Activated CD8-positive, alpha-beta T cell treated with anti-CD3 and anti-CD28 coated beads for 36 hours (primary cell): ENCODE data around the gene GPR157. TPM values are rescaled to one million over a fixed set of nuclear protein-coding genes. Genes with fewer than 3 reads are reported as not detected.
"Not testable (repeated sequence)": the region's sequence is repeated elsewhere in the genome, so short reads cannot be mapped to it uniquely, and the experiment has no call there.

Experiments
- ATAC-seq: fragments of 200-7000 bp; cut with Tn5 transposase; one replicate; pipeline ENCODE4 v1.10.0; 2021; ENCODE audit warnings: mild to moderate bottlenecking, moderate library complexity
- CTCF ChIA-PET: fragments of 350-600 bp; sonication (Branson Sonifier 250); formaldehyde crosslinking; loops from one replicate; lab custom pipeline; 2021; ENCODE audit warnings: antibody characterized with exemption; lab: Charles Lee
- POLR2A ChIA-PET: fragments of 350-600 bp; sonication (Branson Sonifier 250); formaldehyde crosslinking; loops from one replicate; lab custom pipeline; 2021; ENCODE audit warnings: antibody characterized with exemption; lab: Charles Lee
- DNase-seq: peaks from one replicate; pipeline ENCODE4 v3.0.0-alpha.2; 2020
- H3K27ac Mint-ChIP-seq: one replicate; pipeline ENCODE4 v1.8.0; 2021; ENCODE audit warnings: mild to moderate bottlenecking, mixed read lengths
- H3K27me3 Mint-ChIP-seq: one replicate; pipeline ENCODE4 v1.8.0; 2021; ENCODE audit warnings: mixed read lengths
- H3K36me3 Mint-ChIP-seq: one replicate; pipeline ENCODE4 v1.8.0; 2021; ENCODE audit warnings: low read depth, mixed read lengths
- H3K4me1 Mint-ChIP-seq: one replicate; pipeline ENCODE4 v1.8.0; 2021; ENCODE audit warnings: low read depth, mixed read lengths
- H3K4me3 Mint-ChIP-seq: one replicate; pipeline ENCODE4 v1.8.0; 2021; ENCODE audit warnings: mild to moderate bottlenecking, moderate library complexity, mixed read lengths
- H3K9me3 Mint-ChIP-seq: one replicate; pipeline ENCODE4 v1.8.0; 2021; ENCODE audit warnings: mixed read lengths
- intact Hi-C: fragments of 100-400 bp; cut with micrococcal nuclease; formaldehyde crosslinking; loops from one replicate; pipeline ENCODE4 v1.10.0; 2022
- total RNA-seq, 2 experiments: library from RNA; stranded (reverse); gene quantifications; one replicate each; pipeline ENCODE4 v1.2.3, GENCODE V29; 2021
- TF ChIP-seq, protein P1 (sequence below): fragments of 200-600 bp; IDR thresholded peaks from one replicate; pipeline ENCODE4 v1.8.0; 2022; ENCODE audit warnings: antibody characterized with exemption, mild to moderate bottlenecking

Gene GPR157
- total RNA-seq, 2 experiments from 2014 or later = 3.4 to 4.7 TPM

DNA sequence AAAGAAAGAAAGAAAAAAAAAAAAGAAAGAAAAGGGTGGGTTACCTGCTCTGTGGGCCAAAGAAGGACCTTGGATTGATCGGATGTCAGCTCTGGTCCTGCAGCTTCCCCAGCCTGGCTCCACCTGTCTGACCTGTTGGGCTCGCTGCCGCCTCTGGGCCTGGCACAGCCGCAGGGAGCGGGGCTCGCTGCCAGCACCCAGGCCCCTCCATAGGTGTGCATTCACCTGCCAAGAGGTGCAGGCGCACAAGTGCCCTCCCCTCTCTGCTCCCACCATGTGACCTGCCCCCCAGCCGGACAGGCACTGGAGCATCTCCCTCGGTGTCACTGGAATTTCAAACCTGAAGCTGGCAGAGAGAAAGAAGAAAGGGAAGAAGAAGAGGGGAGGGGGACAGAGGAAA is 33.1 kb upstream of the GPR157 start:
- Mint-ChIP-seq H3K9me3 (no peaks in the 10 kb centered on the region), H3K27me3 (no peaks in the 10 kb centered on the region), H3K4me3 (no peak overlapping the region), H3K27ac (no peak overlapping the region), H3K36me3 (no peaks in the 10 kb centered on the region), H3K4me1 (peaks cover 10% of the 10 kb centered on the region)
- ATAC-seq = no peak
- POLR2A ChIA-PET = no interaction called here
- no peak for DNase-seq
- intact Hi-C loops = no loop called here
- TF ChIP-seq, protein P1, sequence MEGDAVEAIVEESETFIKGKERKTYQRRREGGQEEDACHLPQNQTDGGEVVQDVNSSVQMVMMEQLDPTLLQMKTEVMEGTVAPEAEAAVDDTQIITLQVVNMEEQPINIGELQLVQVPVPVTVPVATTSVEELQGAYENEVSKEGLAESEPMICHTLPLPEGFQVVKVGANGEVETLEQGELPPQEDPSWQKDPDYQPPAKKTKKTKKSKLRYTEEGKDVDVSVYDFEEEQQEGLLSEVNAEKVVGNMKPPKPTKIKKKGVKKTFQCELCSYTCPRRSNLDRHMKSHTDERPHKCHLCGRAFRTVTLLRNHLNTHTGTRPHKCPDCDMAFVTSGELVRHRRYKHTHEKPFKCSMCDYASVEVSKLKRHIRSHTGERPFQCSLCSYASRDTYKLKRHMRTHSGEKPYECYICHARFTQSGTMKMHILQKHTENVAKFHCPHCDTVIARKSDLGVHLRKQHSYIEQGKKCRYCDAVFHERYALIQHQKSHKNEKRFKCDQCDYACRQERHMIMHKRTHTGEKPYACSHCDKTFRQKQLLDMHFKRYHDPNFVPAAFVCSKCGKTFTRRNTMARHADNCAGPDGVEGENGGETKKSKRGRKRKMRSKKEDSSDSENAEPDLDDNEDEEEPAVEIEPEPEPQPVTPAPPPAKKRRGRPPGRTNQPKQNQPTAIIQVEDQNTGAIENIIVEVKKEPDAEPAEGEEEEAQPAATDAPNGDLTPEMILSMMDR = no peak
- CTCF ChIA-PET = interaction anchor here (1.1 kb wide), 1 partner anchor 46 kb away, joined by 3 read pairs; no protein-coding TSS in a partner anchor

DNA sequence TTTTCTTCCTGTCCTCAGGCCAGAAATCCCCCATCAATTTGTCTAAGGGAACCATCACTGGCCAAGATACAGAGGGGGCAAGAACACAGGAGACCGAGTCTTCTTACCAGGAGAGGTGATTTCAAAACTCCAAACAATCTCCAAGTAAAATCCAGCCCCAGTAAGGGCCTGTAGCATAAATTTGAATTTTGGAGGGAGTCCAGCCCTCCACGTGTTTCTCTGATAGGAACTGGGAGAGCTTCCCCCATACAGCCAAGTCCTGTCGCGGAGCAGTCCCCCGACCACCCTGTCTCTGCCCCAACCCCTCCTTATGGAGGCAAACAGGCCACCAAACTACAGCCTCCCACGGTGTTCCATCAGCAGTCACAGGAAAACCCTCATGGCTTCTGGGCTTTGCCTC is 32.4 kb upstream of the GPR157 start:
- Mint-ChIP-seq H3K9me3 (no peaks in the 10 kb centered on the region), H3K4me3 (no peak overlapping the region), H3K27ac (no peak overlapping the region), H3K4me1 (peaks cover 10% of the 10 kb centered on the region), H3K27me3 (no peaks in the 10 kb centered on the region), H3K36me3 (no peaks in the 10 kb centered on the region)
- TF ChIP-seq, protein P1 = no peak
- ATAC-seq = no peak
- intact Hi-C loops = no loop called here
- DNase-seq = no peak
- POLR2A ChIA-PET = no interaction called here
- CTCF ChIA-PET = no interaction called here

DNA sequence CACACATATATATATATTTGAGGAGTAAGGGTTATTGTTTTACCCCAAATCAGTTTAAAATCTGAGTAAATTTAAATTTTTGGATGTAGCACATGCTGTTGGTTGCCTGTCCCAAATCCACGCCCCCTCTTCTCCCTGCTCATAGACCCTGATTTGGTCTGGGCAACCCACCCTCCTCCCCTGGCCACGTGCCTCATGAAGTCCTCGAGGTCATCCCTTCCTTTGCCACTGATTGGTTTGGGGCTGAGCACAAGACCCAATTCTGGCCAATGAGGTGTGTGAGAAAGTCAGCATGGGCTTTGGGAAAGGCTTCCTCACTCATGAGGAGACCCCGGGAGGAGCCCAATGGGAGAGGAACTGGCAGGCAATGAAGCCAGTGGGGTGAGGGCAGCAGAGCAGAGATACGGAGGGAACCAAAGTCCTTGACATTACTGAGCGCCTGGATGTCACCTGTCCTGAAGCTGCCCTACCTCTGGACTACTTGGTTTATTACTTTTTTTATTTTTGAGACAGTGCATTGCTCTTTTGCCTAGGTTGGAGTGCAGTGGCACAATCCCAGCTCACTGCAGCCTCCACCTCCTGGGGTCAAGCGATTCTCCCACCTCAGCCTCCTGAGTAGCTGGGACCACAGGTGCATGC is 31.3 kb upstream of the GPR157 start:
- no peaks in the 10 kb centered on the region for H3K36me3 Mint-ChIP-seq
- no peak overlapping the region for H3K27ac Mint-ChIP-seq
- DNase-seq (no peak), ATAC-seq (no peak)
- intact Hi-C loops = no loop called here
- CTCF ChIA-PET = no interaction called here
- no peaks in the 10 kb centered on the region for H3K9me3 Mint-ChIP-seq
- TF ChIP-seq, protein P1 = no peak
- POLR2A ChIA-PET = no interaction called here
- no peak overlapping the region for H3K4me3 Mint-ChIP-seq
- peaks cover 10% of the 10 kb centered on the region for H3K4me1 Mint-ChIP-seq
- H3K27me3 Mint-ChIP-seq = no peaks in the 10 kb centered on the region

DNA sequence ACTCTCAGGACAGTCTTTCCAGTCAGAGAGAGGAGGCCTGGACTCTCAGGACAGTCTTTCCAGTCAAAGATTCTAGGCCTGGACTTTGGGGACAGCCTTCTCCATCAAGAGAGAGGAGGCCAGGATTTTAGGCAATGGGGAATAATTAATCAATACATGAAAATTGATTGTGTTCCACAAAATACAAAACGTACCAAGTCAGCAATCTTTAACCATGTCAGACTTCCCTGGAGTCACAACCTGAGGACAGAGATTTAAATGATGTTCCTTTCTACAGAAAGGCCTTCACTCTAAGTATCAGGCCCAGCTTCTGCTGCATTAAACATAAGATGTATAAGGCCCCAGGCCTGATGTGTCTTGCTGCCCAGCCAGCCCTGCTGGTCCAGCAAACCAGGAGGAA is 27.0 kb upstream of the GPR157 start:
- H3K4me1 Mint-ChIP-seq = no peaks in the 10 kb centered on the region
- no peak overlapping the region for H3K4me3 Mint-ChIP-seq
- H3K27me3 Mint-ChIP-seq = no peaks in the 10 kb centered on the region
- no peak for DNase-seq
- TF ChIP-seq, protein P1 = no peak
- CTCF ChIA-PET = no interaction called here
- H3K27ac Mint-ChIP-seq = no peak overlapping the region
- H3K9me3 Mint-ChIP-seq = no peaks in the 10 kb centered on the region
- ATAC-seq = no peak
- POLR2A ChIA-PET = no interaction called here
- H3K36me3 Mint-ChIP-seq = no peaks in the 10 kb centered on the region
- intact Hi-C loops = no loop called here

DNA sequence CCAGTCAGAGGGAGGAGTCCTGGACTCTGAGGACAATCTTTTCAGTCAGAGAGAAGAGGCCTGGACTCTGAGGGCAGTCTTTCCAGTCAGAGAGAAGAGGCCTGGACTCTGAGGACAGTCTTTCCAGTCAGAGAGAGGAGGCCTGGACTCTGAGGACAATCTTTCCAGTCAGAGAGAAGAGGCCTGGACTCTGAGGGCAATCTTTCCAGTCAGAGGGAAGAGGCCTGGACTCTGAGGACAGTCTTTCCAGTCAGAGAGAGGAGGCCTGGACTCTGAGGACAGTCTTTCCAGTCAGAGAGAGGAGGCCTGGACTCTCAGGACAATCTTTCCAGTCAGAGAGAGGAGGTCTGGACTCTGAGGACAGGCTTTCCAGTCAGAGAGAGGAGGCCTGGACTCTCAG is 26.5 kb upstream of the GPR157 start:
- intact Hi-C loops, CTCF ChIA-PET, H3K27me3 Mint-ChIP-seq, ATAC-seq, DNase-seq, POLR2A ChIA-PET, H3K36me3 Mint-ChIP-seq, H3K4me1 Mint-ChIP-seq, H3K4me3 Mint-ChIP-seq, H3K27ac Mint-ChIP-seq, H3K9me3 Mint-ChIP-seq: not testable (repeated sequence)
